Tibial nerve (tissue), 4 donors: Measurements from ENCODE around the gene KIAA1217. TPM values are rescaled to one million over a fixed set of nuclear protein-coding genes. Genes with fewer than 3 reads are reported as not detected.
A peak's percentile ranks its signal among the peaks of the same experiment; 100 is the strongest.
"Not testable (repeated sequence)": the region's sequence is repeated elsewhere in the genome, so short reads cannot be mapped to it uniquely, and the experiment has no call there.

Experiments used
- DNase-seq, 2 donors: peaks; one replicate each; pipeline ENCODE4 v3.0.0-alpha.2; 2019; ENCODE audit warnings: low spot score in 2 of 2
- H3K27ac ChIP-seq, 4 donors: fragments of 200-600 bp; sonication (generic) in 3 of 4; one replicate each; pipeline ENCODE4 v1.5.1; 2017 to 2019; ENCODE audit warnings: mild to moderate bottlenecking in 1 of 4
- H3K27me3 ChIP-seq, 2 donors: fragments of 200-600 bp; sonication (generic) in 1 of 2; one replicate each; pipeline versions ENCODE4 v1.5.1 to v1.6.0; 2017 to 2019
- H3K36me3 ChIP-seq, 3 donors: fragments of 200-600 bp; sonication (generic); one replicate each; pipeline ENCODE4 v1.5.1; 2018 to 2019
- H3K4me1 ChIP-seq, 4 donors: fragments of 200-600 bp; sonication (generic) in 3 of 4; one replicate each; pipeline ENCODE4 v1.5.1; 2017 to 2019
- H3K4me3 ChIP-seq, 4 donors: fragments of 200-600 bp; sonication (generic) in 3 of 4; one replicate each; pipeline ENCODE4 v1.5.1; 2017 to 2019; ENCODE audit warnings: mild to moderate bottlenecking in 1 of 4, moderate library complexity in 1 of 4
- H3K9me3 ChIP-seq, 4 donors: fragments of 200-600 bp; sonication (generic) in 3 of 4; one replicate each; pipeline ENCODE4 v1.5.1; 2017 to 2019
- EP300 ChIP-seq, 2 donors: sonication (generic); formaldehyde crosslinking; IDR thresholded peaks; one replicate each; pipeline ENCODE4 v1.6.1; 2017; ENCODE audit warnings: antibody characterized with exemption in 2 of 2, mild to moderate bottlenecking in 1 of 2
- POLR2A ChIP-seq, 2 donors: fragments of 450-650 bp; IDR thresholded peaks; one replicate each; pipeline ENCODE4 v1.6.1; 2017; ENCODE audit warnings: antibody characterized with exemption in 2 of 2, mild to moderate bottlenecking in 2 of 2, moderate library complexity in 2 of 2
- WGBS, 2 donors: methylation state at CpG; one replicate each; pipeline ENCODE4 v1.1.5; 2018; 5-methylcytosine and 5-hydroxymethylcytosine counted together
- total RNA-seq, 4 donors: library from RNA; depleted of rRNA; stranded (reverse); fragments of >200 nt; gene quantifications; one replicate each; pipeline ENCODE4 v1.1.0, GENCODE V29; 2016
- TF ChIP-seq, protein P1 (sequence below), 5 experiments: fragments of 200-600 bp in 3 of 5; fragments of 450-650 bp in 2 of 5; sonication (generic) in 3 of 5; IDR thresholded peaks; one replicate each; pipeline ENCODE4 v1.5.1; 2016 to 2019; ENCODE audit warnings: antibody characterized with exemption in 5 of 5, mild to moderate bottlenecking in 3 of 5, moderate library complexity in 2 of 5

Gene KIAA1217
- total RNA-seq, 4 donors from 2014 or later, result 38.5 to 88.1 (median 58.3) TPM

DNA sequence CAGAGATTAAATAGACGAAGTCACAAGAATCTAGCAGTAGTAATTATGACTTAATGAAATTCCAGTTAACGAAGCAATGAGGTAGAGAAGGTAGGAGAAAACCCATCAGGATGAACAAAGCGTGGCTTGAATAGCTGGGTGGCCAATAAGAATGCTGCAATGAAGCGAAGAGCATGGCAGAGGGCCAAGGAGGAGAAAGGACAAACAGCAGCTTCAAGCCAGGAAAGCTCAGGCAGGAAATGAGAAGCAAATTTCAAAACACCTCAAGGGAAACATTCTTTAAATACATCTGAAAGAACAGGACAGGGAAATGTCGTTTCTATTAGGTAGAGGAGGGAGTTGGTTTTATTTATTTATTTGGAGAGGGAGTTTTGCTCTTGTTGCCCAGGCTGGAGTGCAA, 122.5 kb downstream of the KIAA1217 start:
- TF ChIP-seq POLR2A (IDR thresholded peaks at IDR 0.05) (no peak), EP300 (IDR thresholded peaks at IDR 0.05) (peak; percentile 53 to 76)
- no peak overlapping the region for H3K4me3 ChIP-seq
- DNase-seq, result peak; percentile 53 to 78
- 42 to 43% methylated on average over 5 of the region's 5 CpGs for WGBS, 2 donors
- peaks cover 0 to 18% (median 0%) of the 10 kb centered on the region in 3 donors for H3K36me3 ChIP-seq
- H3K4me1 ChIP-seq, result peaks cover 0 to 21% (median 0%) of the 10 kb centered on the region in 4 donors
- H3K27me3 ChIP-seq, result no peaks in the 10 kb centered on the region
- H3K27ac ChIP-seq, result peak overlapping the region in 2 of 4 donors; percentile 22 to 58
- peaks cover 0 to 18% (median 3%) of the 10 kb centered on the region in 4 donors for H3K9me3 ChIP-seq

DNA sequence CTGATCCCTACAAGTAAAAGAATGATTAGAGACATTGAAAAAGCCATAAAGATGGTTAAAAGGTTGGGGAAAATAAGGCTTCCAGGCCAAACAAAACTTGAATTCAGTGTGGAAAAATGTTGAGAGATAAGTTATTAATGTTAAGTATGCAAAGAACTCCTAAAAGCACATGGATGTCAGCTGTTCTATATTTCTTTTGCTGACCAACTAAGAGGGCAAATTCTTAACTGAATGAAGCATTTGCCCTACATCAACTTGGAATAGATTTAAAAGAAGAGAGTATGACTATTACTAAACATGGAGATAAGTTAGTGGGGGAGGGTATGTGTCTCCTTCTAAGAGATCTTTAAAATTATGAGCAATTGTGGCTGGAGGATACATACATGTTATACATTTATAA, 124.8 kb downstream of the KIAA1217 start:
- DNase-seq, result no peak
- Histone ChIP-seq H3K36me3 (peaks cover 0 to 5% (median 0%) of the 10 kb centered on the region in 3 donors), H3K9me3 (no peaks in the 10 kb centered on the region), H3K27me3 (no peaks in the 10 kb centered on the region), H3K27ac (peak overlapping the region in 1 of 4 donors; percentile 20), H3K4me1 (peaks cover 0 to 21% (median 0%) of the 10 kb centered on the region in 4 donors), H3K4me3 (no peak overlapping the region)
- TF ChIP-seq EP300 (IDR thresholded peaks at IDR 0.05) (no peak), POLR2A (IDR thresholded peaks at IDR 0.05) (no peak)
- TF ChIP-seq, protein P1, sequence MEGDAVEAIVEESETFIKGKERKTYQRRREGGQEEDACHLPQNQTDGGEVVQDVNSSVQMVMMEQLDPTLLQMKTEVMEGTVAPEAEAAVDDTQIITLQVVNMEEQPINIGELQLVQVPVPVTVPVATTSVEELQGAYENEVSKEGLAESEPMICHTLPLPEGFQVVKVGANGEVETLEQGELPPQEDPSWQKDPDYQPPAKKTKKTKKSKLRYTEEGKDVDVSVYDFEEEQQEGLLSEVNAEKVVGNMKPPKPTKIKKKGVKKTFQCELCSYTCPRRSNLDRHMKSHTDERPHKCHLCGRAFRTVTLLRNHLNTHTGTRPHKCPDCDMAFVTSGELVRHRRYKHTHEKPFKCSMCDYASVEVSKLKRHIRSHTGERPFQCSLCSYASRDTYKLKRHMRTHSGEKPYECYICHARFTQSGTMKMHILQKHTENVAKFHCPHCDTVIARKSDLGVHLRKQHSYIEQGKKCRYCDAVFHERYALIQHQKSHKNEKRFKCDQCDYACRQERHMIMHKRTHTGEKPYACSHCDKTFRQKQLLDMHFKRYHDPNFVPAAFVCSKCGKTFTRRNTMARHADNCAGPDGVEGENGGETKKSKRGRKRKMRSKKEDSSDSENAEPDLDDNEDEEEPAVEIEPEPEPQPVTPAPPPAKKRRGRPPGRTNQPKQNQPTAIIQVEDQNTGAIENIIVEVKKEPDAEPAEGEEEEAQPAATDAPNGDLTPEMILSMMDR (IDR thresholded peaks at IDR 0.05), result no peak

DNA sequence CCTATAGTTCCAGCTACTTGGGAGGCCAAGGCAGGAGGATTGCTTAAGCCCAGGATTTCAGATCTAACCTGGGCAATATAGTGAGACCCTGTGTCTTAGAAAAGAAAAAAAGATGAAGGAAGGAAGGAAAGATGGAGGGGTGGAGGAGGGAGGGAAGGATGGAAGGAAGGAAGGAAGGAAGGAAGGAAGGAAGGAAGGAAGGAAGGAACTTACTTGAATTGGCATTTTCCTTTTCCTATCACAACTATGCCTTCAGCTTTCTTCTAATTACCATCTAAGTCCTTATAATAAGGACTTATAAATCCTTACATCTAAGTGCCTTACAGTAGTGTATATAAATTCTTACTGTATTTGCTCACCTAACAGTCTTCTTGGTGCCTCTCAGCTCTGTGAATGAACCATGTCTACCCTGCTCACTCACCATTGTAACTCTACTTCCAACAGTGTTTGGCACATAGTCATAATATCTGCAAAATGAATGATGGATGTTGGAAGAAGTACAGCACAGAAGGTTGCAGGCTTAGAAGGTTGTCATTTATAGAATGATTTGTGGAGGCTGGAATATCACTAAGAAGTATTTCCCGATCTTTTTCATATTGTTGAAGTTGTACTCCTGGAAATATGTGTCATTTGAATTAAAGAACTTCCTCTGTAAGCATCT, 125.5 kb downstream of the KIAA1217 start:
- no peak for DNase-seq
- Histone ChIP-seq H3K4me1 (peaks cover 0 to 21% (median 0%) of the 10 kb centered on the region in 4 donors), H3K27ac (no peak overlapping the region), H3K27me3 (no peaks in the 10 kb centered on the region), H3K9me3 (no peaks in the 10 kb centered on the region), H3K4me3 (no peak overlapping the region), H3K36me3 (peaks cover 0 to 5% (median 0%) of the 10 kb centered on the region in 3 donors)
- TF ChIP-seq, protein P1 (IDR thresholded peaks at IDR 0.05), result no peak
- no peak for TF ChIP-seq EP300 (IDR thresholded peaks at IDR 0.05)
- TF ChIP-seq POLR2A (IDR thresholded peaks at IDR 0.05), result no peak
- 63 to 73% methylated on average over 1 of the region's 1 CpG for WGBS, 2 donors

DNA sequence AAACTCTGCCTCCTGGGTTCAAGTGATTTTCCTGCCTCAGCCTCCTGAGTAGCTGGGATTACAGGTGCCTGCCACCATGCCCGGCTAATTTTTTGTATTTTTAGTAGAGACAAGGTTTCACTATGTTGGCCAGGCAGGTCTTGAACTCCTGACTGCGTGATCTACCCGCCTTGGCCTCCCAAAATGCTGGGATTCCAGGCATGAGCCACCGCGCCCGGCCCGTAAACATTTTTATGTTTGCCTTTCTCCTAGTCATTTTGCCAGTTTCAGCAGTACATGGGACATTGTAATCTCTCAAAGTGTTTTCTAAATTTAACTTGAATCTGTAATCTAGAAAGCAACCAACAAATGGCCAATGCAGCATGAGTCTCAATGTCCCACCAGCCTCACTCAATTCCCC, 128.8 kb downstream of the KIAA1217 start:
- not testable (repeated sequence) for DNase-seq, H3K36me3 ChIP-seq, H3K4me3 ChIP-seq, H3K9me3 ChIP-seq, H3K27ac ChIP-seq, H3K27me3 ChIP-seq
- peaks cover 0 to 20% (median 0%) of the 10 kb centered on the region in 4 donors for H3K4me1 ChIP-seq
- 91 to 97% methylated on average over 7 of the region's 7 CpGs for WGBS, 2 donors

DNA sequence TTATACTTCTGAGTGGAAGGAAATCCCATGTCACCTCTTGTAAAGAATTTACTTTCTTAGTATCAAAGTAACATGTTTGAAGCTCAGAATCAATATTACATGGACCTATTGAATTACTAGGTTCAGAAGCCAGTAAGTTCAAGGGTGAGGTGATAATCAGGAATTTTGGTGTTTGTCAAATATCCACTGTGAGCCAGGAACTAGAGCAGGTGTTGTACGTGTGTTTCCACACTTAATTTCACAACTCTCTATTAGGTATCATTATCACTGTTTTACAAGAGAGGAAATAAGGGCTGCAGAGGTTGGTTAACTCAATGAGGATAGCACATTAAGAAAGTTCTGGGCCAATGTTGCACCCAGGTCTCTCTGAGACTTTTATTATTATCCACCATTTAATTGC, 130.4 kb downstream of the KIAA1217 start:
- no peak for DNase-seq
- H3K4me3 ChIP-seq, result no peak overlapping the region
- H3K27ac ChIP-seq, result peak overlapping the region in 2 of 4 donors; percentile 10 to 78
- H3K4me1 ChIP-seq, result peaks cover 0 to 35% (median under 1%) of the 10 kb centered on the region in 4 donors
- WGBS, 2 donors, result 95 to 96% methylated on average over 1 of the region's 1 CpG
- no peaks in the 10 kb centered on the region for H3K27me3 ChIP-seq
- H3K36me3 ChIP-seq, result peaks cover 0 to 5% (median 0%) of the 10 kb centered on the region in 3 donors
- no peaks in the 10 kb centered on the region for H3K9me3 ChIP-seq
- TF ChIP-seq EP300 (IDR thresholded peaks at IDR 0.05) (no peak), POLR2A (IDR thresholded peaks at IDR 0.05) (no peak)
- TF ChIP-seq, protein P1 (IDR thresholded peaks at IDR 0.05), result no peak

DNA sequence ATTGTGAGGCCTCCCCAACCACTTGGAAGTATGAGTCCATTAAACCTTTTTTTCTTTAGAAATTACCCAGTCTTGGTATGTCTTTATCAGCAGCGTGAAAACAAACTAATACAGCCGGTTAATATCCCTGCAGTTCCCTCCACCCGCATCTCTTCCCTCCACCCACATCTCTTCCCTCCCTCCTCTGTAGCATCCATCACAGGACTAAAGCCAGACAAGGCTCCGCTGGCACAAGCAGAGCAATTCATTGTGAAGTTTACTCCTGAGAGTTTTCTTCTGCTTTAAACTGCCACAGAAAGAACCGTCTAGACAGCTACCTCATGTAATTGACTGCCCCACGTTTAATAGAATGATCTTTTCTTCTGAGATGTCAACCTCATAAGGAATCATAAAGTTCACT, 131.5 kb downstream of the KIAA1217 start:
- H3K9me3 ChIP-seq, result no peaks in the 10 kb centered on the region
- peak overlapping the region in 2 of 4 donors; percentile 67 to 78 for H3K27ac ChIP-seq
- H3K4me1 ChIP-seq, result peaks cover 0 to 45% (median 7%) of the 10 kb centered on the region in 4 donors
- TF ChIP-seq EP300 (IDR thresholded peaks at IDR 0.05) (no peak), POLR2A (IDR thresholded peaks at IDR 0.05) (no peak)
- TF ChIP-seq, protein P1 (IDR thresholded peaks at IDR 0.05), result no peak
- H3K27me3 ChIP-seq, result no peaks in the 10 kb centered on the region
- peaks cover 0 to 5% (median 0%) of the 10 kb centered on the region in 3 donors for H3K36me3 ChIP-seq
- WGBS, 2 donors, result 62 to 64% methylated on average over 6 of the region's 6 CpGs
- H3K4me3 ChIP-seq, result no peak overlapping the region
- no peak for DNase-seq
